Transverse colon (tissue), 4 donors: ENCODE results near the gene ANAPC16. TPM values are rescaled to one million over a fixed set of nuclear protein-coding genes. Genes with fewer than 3 reads are reported as not detected.

Experiments
- DNase-seq: peaks from one replicate; pipeline ENCODE4 v3.0.0-alpha.2; 2019
- H3K27ac ChIP-seq, 4 donors: fragments of 200-600 bp; sonication (generic); 2 replicates each; pipeline ENCODE4 v1.5.1; 2016 to 2018; ENCODE audit warnings: inconsistent platforms in 4 of 4
- H3K27me3 ChIP-seq: fragments of 200-600 bp; sonication (generic); 2 replicates; pipeline ENCODE4 v1.5.1; 2017; ENCODE audit warnings: inconsistent platforms
- H3K36me3 ChIP-seq, 4 donors: fragments of 200-600 bp; sonication (generic); 2 replicates each; pipeline ENCODE4 v1.5.1; 2017 to 2019; ENCODE audit warnings: inconsistent platforms in 4 of 4
- H3K4me1 ChIP-seq, 4 donors: fragments of 200-600 bp; sonication (generic); 2 replicates each; pipeline ENCODE4 v1.5.1; 2017 to 2020; ENCODE audit warnings: inconsistent platforms in 4 of 4
- H3K4me3 ChIP-seq, 4 donors: fragments of 200-600 bp; sonication (generic); 1 replicate in 1 of 4; 2 replicates in 3 of 4; pipeline versions ENCODE4 v1.5.1 to v1.6.1; 2017 to 2019; ENCODE audit warnings: inconsistent platforms in 4 of 4
- H3K9me3 ChIP-seq, 2 donors: fragments of 200-600 bp; sonication (generic); 2 replicates each; pipeline ENCODE4 v1.5.1; 2017 to 2019; ENCODE audit warnings: inconsistent platforms in 2 of 2
- EP300 ChIP-seq: sonication (generic); formaldehyde crosslinking; IDR thresholded peaks from one replicate; pipeline ENCODE4 v1.6.1; 2017; ENCODE audit warnings: antibody characterized with exemption, low read depth
- POLR2A ChIP-seq: fragments of 450-650 bp; IDR thresholded peaks from one replicate; pipeline ENCODE4 v1.6.1; 2016; ENCODE audit warnings: antibody characterized with exemption, mild to moderate bottlenecking, moderate library complexity
- POLR2AphosphoS5 ChIP-seq, 3 donors: sonication (generic); formaldehyde crosslinking; IDR thresholded peaks; one replicate each; pipeline ENCODE4 v1.6.1; 2016; ENCODE audit warnings: antibody characterized with exemption in 3 of 3
- WGBS, 2 donors: methylation state at CpG; one replicate each; pipeline ENCODE4 v1.1.5; 2018; ENCODE audit warnings: low coverage in 1 of 2; 5-methylcytosine and 5-hydroxymethylcytosine counted together
- in situ Hi-C, 4 donors: fragments of 200-750 bp; cut with MboI; loops; one replicate each; pipeline versions ENCODE4 v1.15.0 to v1.15.1; 2017; ENCODE audit warnings: low sequenced_read_pairs in 3 of 4, low pct_ligation_motif_present in 1 of 4, low pct_unique_long_range_greater_than_20kb in 1 of 4
- intact Hi-C: fragments of 100-400 bp; cut with DNase I; formaldehyde crosslinking; loops from one replicate; pipeline ENCODE4 v1.15.1; 2023; ENCODE audit warnings: low total_unique reads
- total RNA-seq, 4 donors: library from RNA; depleted of rRNA; stranded (reverse); fragments of >200 nt; gene quantifications; one replicate each; pipeline ENCODE4 v1.1.0, GENCODE V29; 2016
- TF ChIP-seq, protein P1 (sequence below), 5 experiments: fragments of 200-600 bp in 3 of 5; fragments of 450-650 bp in 2 of 5; sonication (generic) in 3 of 5; IDR thresholded peaks; 1 replicate in 2 of 5; 2 replicates in 3 of 5; pipeline ENCODE4 v1.5.1; 2016 to 2017; ENCODE audit warnings: antibody characterized with exemption in 5 of 5, inconsistent platforms in 3 of 5, mild to moderate bottlenecking in 2 of 5, moderate library complexity in 1 of 5

The ANAPC16 gene
- total RNA-seq, 4 donors from 2014 or later: 57.6 to 77.4 (median 65.5) TPM

DNA sequence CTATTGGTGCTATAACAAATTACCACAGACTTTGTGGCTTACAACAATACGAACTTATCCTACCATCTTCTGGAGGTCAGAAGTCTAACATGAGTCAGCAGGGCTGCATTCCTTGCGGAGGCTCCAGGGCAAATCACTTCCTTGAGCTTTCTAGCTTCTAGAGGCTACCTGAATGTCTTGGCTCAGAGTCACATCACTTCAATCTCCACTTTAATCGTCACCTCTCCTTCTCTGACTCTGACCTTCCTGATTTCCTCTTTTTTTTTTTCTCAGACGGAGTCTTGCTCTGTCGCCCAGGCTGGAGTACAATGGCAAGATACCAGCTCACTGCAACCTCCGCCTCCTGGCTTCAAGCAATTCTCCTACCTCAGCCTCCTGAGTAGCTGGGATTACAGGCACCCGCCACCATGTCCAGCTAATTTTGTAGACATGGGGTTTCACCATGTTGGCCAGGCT is 44.6 kb upstream of the ANAPC16 start:
- TF ChIP-seq POLR2AphosphoS5 (IDR thresholded peaks at IDR 0.05): peak in 2 of 3 donors; percentile 25 to 38
- TF ChIP-seq EP300: no peak
- H3K4me3 ChIP-seq: no peak overlapping the region
- H3K27me3 ChIP-seq: no peaks in the 10 kb centered on the region
- 60 to 61% methylated on average over 6 to 7 of the region's 7 CpGs for WGBS, 2 donors
- in situ Hi-C loops: no loop called here
- DNase-seq: peak; percentile 66
- peaks cover 0 to 25% (median 2%) of the 10 kb centered on the region in 4 donors for H3K4me1 ChIP-seq
- H3K36me3 ChIP-seq: peaks cover 0 to 6% (median 0%) of the 10 kb centered on the region in 4 donors
- intact Hi-C loops: no loop called here
- peak overlapping the region; percentile 58 to 72 (median 64) for H3K27ac ChIP-seq
- H3K9me3 ChIP-seq: no peaks in the 10 kb centered on the region

DNA sequence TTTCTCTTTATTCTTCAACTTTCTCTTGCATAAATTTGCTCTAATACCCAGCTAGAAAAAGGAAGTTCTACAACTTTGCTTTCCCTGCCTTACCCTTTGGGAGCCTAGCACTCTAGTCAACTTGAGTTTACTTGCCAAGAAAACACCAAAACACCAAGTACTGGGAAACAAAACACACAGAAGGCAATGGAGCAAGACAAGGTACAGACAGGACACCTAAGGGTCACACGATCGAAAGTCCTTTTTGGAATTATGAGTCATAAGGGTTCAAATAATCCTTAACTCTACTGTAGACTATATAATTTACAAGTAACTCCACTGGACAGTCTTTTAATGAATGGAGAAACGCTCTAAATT is 42.6 kb upstream of the ANAPC16 start:
- no peak for DNase-seq
- intact Hi-C loops: no loop called here
- Histone ChIP-seq H3K27ac (no peak overlapping the region), H3K4me3 (no peak overlapping the region), H3K36me3 (no peaks in the 10 kb centered on the region), H3K27me3 (no peaks in the 10 kb centered on the region), H3K9me3 (no peaks in the 10 kb centered on the region), H3K4me1 (peaks cover 0 to 25% (median 2%) of the 10 kb centered on the region in 4 donors)
- TF ChIP-seq EP300 (no peak), POLR2A (no peak), POLR2AphosphoS5 (IDR thresholded peaks at IDR 0.05) (no peak)
- TF ChIP-seq, protein P1, sequence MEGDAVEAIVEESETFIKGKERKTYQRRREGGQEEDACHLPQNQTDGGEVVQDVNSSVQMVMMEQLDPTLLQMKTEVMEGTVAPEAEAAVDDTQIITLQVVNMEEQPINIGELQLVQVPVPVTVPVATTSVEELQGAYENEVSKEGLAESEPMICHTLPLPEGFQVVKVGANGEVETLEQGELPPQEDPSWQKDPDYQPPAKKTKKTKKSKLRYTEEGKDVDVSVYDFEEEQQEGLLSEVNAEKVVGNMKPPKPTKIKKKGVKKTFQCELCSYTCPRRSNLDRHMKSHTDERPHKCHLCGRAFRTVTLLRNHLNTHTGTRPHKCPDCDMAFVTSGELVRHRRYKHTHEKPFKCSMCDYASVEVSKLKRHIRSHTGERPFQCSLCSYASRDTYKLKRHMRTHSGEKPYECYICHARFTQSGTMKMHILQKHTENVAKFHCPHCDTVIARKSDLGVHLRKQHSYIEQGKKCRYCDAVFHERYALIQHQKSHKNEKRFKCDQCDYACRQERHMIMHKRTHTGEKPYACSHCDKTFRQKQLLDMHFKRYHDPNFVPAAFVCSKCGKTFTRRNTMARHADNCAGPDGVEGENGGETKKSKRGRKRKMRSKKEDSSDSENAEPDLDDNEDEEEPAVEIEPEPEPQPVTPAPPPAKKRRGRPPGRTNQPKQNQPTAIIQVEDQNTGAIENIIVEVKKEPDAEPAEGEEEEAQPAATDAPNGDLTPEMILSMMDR (IDR thresholded peaks at IDR 0.05): no peak
- in situ Hi-C loops: no loop called here
- 86 to 89% methylated on average over 3 of the region's 3 CpGs for WGBS, 2 donors

- H3K4me1 ChIP-seq: peaks cover 0 to 25% (median 2%) of the 10 kb centered on the region in 4 donors
- no peak overlapping the region for H3K4me3 ChIP-seq
- no peaks in the 10 kb centered on the region for H3K27me3 ChIP-seq
- DNase-seq: no peak
- no peaks in the 10 kb centered on the region for H3K9me3 ChIP-seq
- no peak overlapping the region for H3K27ac ChIP-seq
- TF ChIP-seq POLR2AphosphoS5 (IDR thresholded peaks at IDR 0.05) (no peak), EP300 (no peak)
- intact Hi-C loops: no loop called here
- in situ Hi-C loops: no loop called here
- 75 to 80% methylated on average over 2 to 7 of the region's 7 CpGs for WGBS, 2 donors
- peaks cover 0 to 4% (median 0%) of the 10 kb centered on the region in 4 donors for H3K36me3 ChIP-seq
Measured at GRCh38 chr10:72173619-72174296, 42.1 kb upstream of the ANAPC16 start.

- in situ Hi-C loops: no loop called here
- Histone ChIP-seq H3K27me3 (no peaks in the 10 kb centered on the region), H3K27ac (no peak overlapping the region), H3K4me3 (no peak overlapping the region), H3K36me3 (peaks cover 0 to 6% (median 0%) of the 10 kb centered on the region in 4 donors), H3K4me1 (peaks cover 0 to 25% (median 2%) of the 10 kb centered on the region in 4 donors), H3K9me3 (no peaks in the 10 kb centered on the region)
- TF ChIP-seq POLR2AphosphoS5 (IDR thresholded peaks at IDR 0.05) (no peak), POLR2A (no peak), EP300 (no peak)
- TF ChIP-seq, protein P1 (IDR thresholded peaks at IDR 0.05): no peak
- intact Hi-C loops: no loop called here
- no peak for DNase-seq
Measured at GRCh38 chr10:72174297-72174662, 41.5 kb upstream of the ANAPC16 start.

- in situ Hi-C loops: no loop called here
Measured at GRCh38 chr10:72175149-72175548, 40.7 kb upstream of the ANAPC16 start.

More at GRCh38 chr10:72175149-72175548, 40.7 kb upstream of the ANAPC16 start:
- 59 to 75% methylated on average over 1 of the region's 1 CpG for WGBS, 2 donors
- Histone ChIP-seq H3K36me3 (peaks cover 0 to 6% (median 0%) of the 10 kb centered on the region in 4 donors), H3K9me3 (no peaks in the 10 kb centered on the region), H3K4me1 (peaks cover 0 to 21% (median 2%) of the 10 kb centered on the region in 4 donors), H3K27me3 (no peaks in the 10 kb centered on the region), H3K27ac (no peak overlapping the region), H3K4me3 (no peak overlapping the region)
- intact Hi-C loops: no loop called here
- no peak for TF ChIP-seq EP300
- TF ChIP-seq, protein P1 (IDR thresholded peaks at IDR 0.05): no peak
- TF ChIP-seq POLR2A: no peak
- TF ChIP-seq POLR2AphosphoS5 (IDR thresholded peaks at IDR 0.05): no peak
- no peak for DNase-seq
